K562 (cell line): Measurements from ENCODE around the gene MLN. TPM values are rescaled to one million over a fixed set of nuclear protein-coding genes. Genes with fewer than 3 reads are reported as not detected.
A peak's percentile ranks its signal among the peaks of the same experiment; 100 is the strongest.

Experiments used
- ADNP ChIP-seq: fragments of 200-800 bp; sonication (Bioruptor generic); IDR thresholded peaks from 2 replicates; pipeline ENCODE4 v1.6.1; 2016; ENCODE audit warnings: missing genetic modification characterization, missing compliant biosample characterization
- GTF2A2 ChIP-seq: IDR thresholded peaks from 2 replicates; pipeline ENCODE4 v1.6.1; 2016; ENCODE audit warnings: mild to moderate bottlenecking, missing genetic modification characterization, missing compliant biosample characterization
- KDM2B ChIP-seq: fragments of 250-450 bp; sonication (Bioruptor Pico); IDR thresholded peaks from 2 replicates; pipeline ENCODE4 v1.8.0; 2021; ENCODE audit warnings: mild to moderate bottlenecking, moderate library complexity
- NFE2L1 ChIP-seq: fragments of 450-650 bp; IDR thresholded peaks from 2 replicates; pipeline ENCODE4 v1.6.1; 2016; ENCODE audit warnings: missing genetic modification characterization, low read depth, mild to moderate bottlenecking, missing compliant biosample characterization, moderate library complexity, borderline replicate concordance
- POLR2H ChIP-seq: IDR thresholded peaks from 2 replicates; pipeline ENCODE4 v1.6.1; 2016; ENCODE audit warnings: missing genetic modification characterization, low read depth, mild to moderate bottlenecking, control low read depth, missing compliant biosample characterization, moderate library complexity
- PYGO2 ChIP-seq: fragments of 450-650 bp; IDR thresholded peaks from 2 replicates; pipeline ENCODE4 v1.6.1; 2016; ENCODE audit warnings: mild to moderate bottlenecking, missing genetic modification characterization, moderate library complexity, missing compliant biosample characterization
- SETDB1 ChIP-seq: IDR thresholded peaks from one replicate; pipeline ENCODE4 v1.6.1; 2012; ENCODE audit warnings: low read length, control low read depth, inconsistent platforms
- SIN3A ChIP-seq, 2 experiments: fragments of 150-350 bp in 1 of 2; IDR thresholded peaks; 2 replicates each; pipeline ENCODE4 v1.6.1; 2011 to 2016; ENCODE audit warnings: borderline replicate concordance in 2 of 2, low read depth in 2 of 2, low read length in 2 of 2, mild to moderate bottlenecking in 2 of 2, moderate library complexity in 2 of 2; ENCODE audit not compliant: control insufficient read depth in 1 of 2
- SMAD1 ChIP-seq: fragments of 150-350 bp; IDR thresholded peaks from 2 replicates; pipeline ENCODE4 v1.6.1; 2014; ENCODE audit warnings: low read length, low read depth; ENCODE audit not compliant: partially characterized antibody
- SMAD4 ChIP-seq: fragments of 250-450 bp; sonication (Bioruptor Pico); conservative IDR thresholded peaks from 2 replicates; pipeline ENCODE4 v1.8.0; 2021; ENCODE audit warnings: inconsistent platforms, mild to moderate bottlenecking, moderate library complexity
- XRCC4 ChIP-seq: IDR thresholded peaks from one replicate; pipeline ENCODE4 v1.6.1; 2011; ENCODE audit not compliant: insufficient read depth, insufficient read length; ENCODE audit errors: extremely low read depth
- ZNF217 ChIP-seq: sonication (generic); formaldehyde crosslinking; IDR thresholded peaks from 2 replicates; pipeline ENCODE4 v1.8.0; 2022; ENCODE audit warnings: mild to moderate bottlenecking, missing genetic modification reagents
- ZNF253 ChIP-seq: fragments of 250-450 bp; sonication (Bioruptor Pico); conservative IDR thresholded peaks from 2 replicates; pipeline ENCODE4 v1.6.1; 2021; ENCODE audit warnings: mild to moderate bottlenecking
- polyA plus RNA-seq, 8 experiments: library from polyadenylated mRNA; depleted of rRNA in 4 of 8; stranded (reverse) in 5 of 8; unstranded in 3 of 8; fragments of >200 nt; fragmentation: Nextera tagmentation in 2 of 8; fragmentation: Illumina TruSeq in 1 of 8; extraction: Ambion mirVana in 2 of 8; extraction: Trizol in 1 of 8; gene quantifications; 2 replicates each; pipeline versions ENCODE4 v1.2.1 to v1.2.3, GENCODE V29; 2011 to 2014; ENCODE audit warnings: inconsistent platforms in 1 of 8, missing spikeins in 1 of 8
- total RNA-seq, 7 experiments: library from RNA; depleted of rRNA in 6 of 7; stranded (reverse); fragments of >200 nt in 6 of 7; fragmentation: Illumina TruSeq in 2 of 7; extraction: Trizol in 2 of 7; gene quantifications; 2 replicates each; pipeline versions ENCODE4 v1.2.1 to v1.2.3, GENCODE V29; 2011 to 2021; ENCODE audit warnings: low replicate concordance in 1 of 7
- TF ChIP-seq, protein P1 (sequence below), 2 experiments: IDR thresholded peaks in 1 of 2; conservative IDR thresholded peaks in 1 of 2; 2 replicates each; pipeline ENCODE4 v1.6.1; 2016; ENCODE audit warnings: low read depth in 2 of 2, mild to moderate bottlenecking in 1 of 2, missing compliant biosample characterization in 1 of 2, missing genetic modification characterization in 1 of 2, moderate library complexity in 1 of 2
- TF ChIP-seq, protein P2 (sequence below): fragments of 450-650 bp; IDR thresholded peaks from 2 replicates; pipeline ENCODE4 v1.7.0; 2016; ENCODE audit warnings: borderline replicate concordance
- TF ChIP-seq, protein P3 (sequence below), 3 experiments: fragments of 200-800 bp in 1 of 3; sonication (Bioruptor generic) in 1 of 3; sonication (generic) in 1 of 3; formaldehyde crosslinking in 1 of 3; IDR thresholded peaks; 2 replicates each; pipeline versions ENCODE4 v1.6.1 to v1.8.0; 2016 to 2022; ENCODE audit warnings: mild to moderate bottlenecking in 2 of 3, missing compliant biosample characterization in 2 of 3, missing genetic modification characterization in 2 of 3, missing genetic modification reagents in 1 of 3
- TF ChIP-seq, protein P4 (sequence below): sonication (generic); formaldehyde crosslinking; IDR thresholded peaks from 2 replicates; pipeline ENCODE4 v1.8.0; 2022; ENCODE audit warnings: mild to moderate bottlenecking, low read depth, missing genetic modification reagents

The MLN gene
- total and polyA plus RNA-seq, 9 of the 15 experiments (the other 6 are each of a cell fraction or from before 2014, with no cell fraction given): not detected

DNA sequence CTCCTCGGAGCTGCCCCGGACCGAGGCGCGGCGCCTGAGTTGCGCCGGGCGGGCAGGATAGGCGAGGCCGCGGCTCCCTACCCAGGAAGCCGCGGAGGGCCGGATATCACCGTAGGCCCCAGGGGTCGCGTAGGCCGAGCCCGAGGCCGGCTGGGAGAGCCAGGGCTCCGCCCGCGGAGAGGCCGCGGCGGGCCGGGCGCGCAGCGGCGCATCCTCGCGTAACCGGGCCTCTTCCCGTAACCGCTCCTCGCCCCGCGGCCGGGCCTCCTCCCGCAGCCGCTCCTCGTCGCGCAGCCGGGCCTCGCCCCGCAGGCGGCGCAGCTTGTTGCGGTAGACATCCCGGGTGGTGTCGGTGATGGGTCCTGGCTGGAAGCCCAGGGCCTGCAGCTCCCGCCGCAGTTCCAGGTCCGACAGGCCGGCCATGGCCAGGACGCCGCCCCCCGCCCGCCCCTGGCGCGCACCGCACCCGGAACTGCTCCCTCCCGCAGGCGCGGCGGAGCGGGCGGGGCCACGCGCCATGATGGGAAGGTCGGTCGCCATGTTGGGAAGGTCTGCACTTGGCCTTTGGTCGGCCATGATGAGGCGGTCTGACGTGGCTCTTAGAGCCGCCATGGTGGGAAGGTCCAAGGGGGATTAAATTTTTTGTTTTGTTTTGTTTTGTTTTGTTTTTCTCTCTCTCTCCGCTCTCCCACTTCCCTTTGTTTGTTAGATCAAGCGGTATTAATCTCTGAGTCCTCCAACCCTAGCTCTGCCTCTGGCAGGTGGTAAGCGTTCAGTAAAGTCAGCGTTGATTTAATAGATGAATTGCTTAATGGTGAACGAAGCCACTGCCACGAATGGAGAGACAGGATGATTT lies 14.9 kb downstream of the MLN start, which contains the start of gene LEMD2 (continued):
- TF ChIP-seq, protein P1, sequence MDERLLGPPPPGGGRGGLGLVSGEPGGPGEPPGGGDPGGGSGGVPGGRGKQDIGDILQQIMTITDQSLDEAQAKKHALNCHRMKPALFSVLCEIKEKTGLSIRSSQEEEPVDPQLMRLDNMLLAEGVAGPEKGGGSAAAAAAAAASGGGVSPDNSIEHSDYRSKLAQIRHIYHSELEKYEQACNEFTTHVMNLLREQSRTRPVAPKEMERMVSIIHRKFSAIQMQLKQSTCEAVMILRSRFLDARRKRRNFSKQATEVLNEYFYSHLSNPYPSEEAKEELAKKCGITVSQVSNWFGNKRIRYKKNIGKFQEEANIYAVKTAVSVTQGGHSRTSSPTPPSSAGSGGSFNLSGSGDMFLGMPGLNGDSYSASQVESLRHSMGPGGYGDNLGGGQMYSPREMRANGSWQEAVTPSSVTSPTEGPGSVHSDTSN (CRISPR knock-in tag; IDR thresholded peaks at IDR 0.05; ENCODE audit: low read depth): no peak
- TF ChIP-seq, protein P1 (tag; conservative IDR thresholded peaks at IDR 0.05; ENCODE audit: low read depth): no peak
- peak in 1 of 2 experiments; percentile 53; a peak in 2 of 4 replicates for TF ChIP-seq SIN3A (IDR thresholded peaks at IDR 0.05; ENCODE audit: borderline replicate concordance in 2 of 2, control insufficient read depth in 1 of 2, low read depth in 2 of 2, low read length in 2 of 2)
- TF ChIP-seq GTF2A2 (tag): no peak
- TF ChIP-seq SMAD4 (CRISPR knock-in tag): peak; percentile 88
- TF ChIP-seq SETDB1: no peak
- TF ChIP-seq, protein P2, sequence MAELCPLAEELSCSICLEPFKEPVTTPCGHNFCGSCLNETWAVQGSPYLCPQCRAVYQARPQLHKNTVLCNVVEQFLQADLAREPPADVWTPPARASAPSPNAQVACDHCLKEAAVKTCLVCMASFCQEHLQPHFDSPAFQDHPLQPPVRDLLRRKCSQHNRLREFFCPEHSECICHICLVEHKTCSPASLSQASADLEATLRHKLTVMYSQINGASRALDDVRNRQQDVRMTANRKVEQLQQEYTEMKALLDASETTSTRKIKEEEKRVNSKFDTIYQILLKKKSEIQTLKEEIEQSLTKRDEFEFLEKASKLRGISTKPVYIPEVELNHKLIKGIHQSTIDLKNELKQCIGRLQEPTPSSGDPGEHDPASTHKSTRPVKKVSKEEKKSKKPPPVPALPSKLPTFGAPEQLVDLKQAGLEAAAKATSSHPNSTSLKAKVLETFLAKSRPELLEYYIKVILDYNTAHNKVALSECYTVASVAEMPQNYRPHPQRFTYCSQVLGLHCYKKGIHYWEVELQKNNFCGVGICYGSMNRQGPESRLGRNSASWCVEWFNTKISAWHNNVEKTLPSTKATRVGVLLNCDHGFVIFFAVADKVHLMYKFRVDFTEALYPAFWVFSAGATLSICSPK: peak; percentile 91; the same call in 1 of the 2 replicates
- TF ChIP-seq ADNP (tag): no peak
- TF ChIP-seq KDM2B: 0 out of 2 replicates have a peak, but pooled peaks have one; percentile 4
- no peak for TF ChIP-seq ZNF253 (CRISPR knock-in tag)
- TF ChIP-seq, protein P3, sequence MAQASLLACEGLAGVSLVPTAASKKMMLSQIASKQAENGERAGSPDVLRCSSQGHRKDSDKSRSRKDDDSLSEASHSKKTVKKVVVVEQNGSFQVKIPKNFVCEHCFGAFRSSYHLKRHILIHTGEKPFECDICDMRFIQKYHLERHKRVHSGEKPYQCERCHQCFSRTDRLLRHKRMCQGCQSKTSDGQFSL (CRISPR knock-in tag; IDR thresholded peaks at IDR 0.05): no peak
- TF ChIP-seq, protein P3 (tag; IDR thresholded peaks at IDR 0.05): no peak
- TF ChIP-seq XRCC4: peak; percentile 100
- no peak for TF ChIP-seq SMAD1
- no peak for TF ChIP-seq POLR2H (tag)
- TF ChIP-seq PYGO2 (tag): peak; percentile 61; the same call in 1 of the 2 replicates
- TF ChIP-seq ZNF217: no peak
- TF ChIP-seq NFE2L1 (tag): no peak
- TF ChIP-seq, protein P4, sequence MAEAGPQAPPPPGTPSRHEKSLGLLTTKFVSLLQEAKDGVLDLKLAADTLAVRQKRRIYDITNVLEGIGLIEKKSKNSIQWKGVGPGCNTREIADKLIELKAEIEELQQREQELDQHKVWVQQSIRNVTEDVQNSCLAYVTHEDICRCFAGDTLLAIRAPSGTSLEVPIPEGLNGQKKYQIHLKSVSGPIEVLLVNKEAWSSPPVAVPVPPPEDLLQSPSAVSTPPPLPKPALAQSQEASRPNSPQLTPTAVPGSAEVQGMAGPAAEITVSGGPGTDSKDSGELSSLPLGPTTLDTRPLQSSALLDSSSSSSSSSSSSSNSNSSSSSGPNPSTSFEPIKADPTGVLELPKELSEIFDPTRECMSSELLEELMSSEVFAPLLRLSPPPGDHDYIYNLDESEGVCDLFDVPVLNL (CRISPR knock-in tag): no peak
